Measurements from ENCODE around the gene SLC16A1. TPM values are rescaled to one million over a fixed set of nuclear protein-coding genes. Genes with fewer than 3 reads are reported as not detected.
A peak's percentile ranks its signal among the peaks of the same experiment; 100 is the strongest.
"Not testable (repeated sequence)": the region's sequence is repeated elsewhere in the genome, so short reads cannot be mapped to it uniquely, and the experiment has no call there.

Gene SLC16A1
- total RNA-seq, 2 donors from 2014 or later = 22.3 to 39.1 TPM

DNA sequence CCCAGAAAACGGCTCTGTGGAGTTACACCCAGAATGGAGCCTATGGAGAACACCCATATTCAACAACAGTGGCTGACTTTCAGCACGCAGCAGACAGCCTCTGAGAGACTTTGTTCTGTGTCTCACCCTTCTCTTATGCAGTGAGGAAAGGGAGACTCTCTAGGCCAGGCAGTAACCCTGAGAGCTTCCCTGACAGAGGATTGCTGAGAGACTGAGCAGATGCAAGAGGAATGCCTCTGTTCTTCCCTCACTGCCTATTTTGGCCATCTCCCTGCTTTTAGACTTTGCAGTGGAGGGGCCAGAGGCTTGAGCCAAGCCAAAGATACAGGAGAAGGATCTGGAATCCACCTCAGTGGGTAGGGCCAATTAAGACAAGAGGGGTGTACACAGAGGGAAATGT lies 41.8 kb upstream of the SLC16A1 start:
- H3K9me3 ChIP-seq = no peaks in the 10 kb centered on the region
- TF ChIP-seq, protein P1, sequence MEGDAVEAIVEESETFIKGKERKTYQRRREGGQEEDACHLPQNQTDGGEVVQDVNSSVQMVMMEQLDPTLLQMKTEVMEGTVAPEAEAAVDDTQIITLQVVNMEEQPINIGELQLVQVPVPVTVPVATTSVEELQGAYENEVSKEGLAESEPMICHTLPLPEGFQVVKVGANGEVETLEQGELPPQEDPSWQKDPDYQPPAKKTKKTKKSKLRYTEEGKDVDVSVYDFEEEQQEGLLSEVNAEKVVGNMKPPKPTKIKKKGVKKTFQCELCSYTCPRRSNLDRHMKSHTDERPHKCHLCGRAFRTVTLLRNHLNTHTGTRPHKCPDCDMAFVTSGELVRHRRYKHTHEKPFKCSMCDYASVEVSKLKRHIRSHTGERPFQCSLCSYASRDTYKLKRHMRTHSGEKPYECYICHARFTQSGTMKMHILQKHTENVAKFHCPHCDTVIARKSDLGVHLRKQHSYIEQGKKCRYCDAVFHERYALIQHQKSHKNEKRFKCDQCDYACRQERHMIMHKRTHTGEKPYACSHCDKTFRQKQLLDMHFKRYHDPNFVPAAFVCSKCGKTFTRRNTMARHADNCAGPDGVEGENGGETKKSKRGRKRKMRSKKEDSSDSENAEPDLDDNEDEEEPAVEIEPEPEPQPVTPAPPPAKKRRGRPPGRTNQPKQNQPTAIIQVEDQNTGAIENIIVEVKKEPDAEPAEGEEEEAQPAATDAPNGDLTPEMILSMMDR (IDR thresholded peaks at IDR 0.05) = no peak
- H3K36me3 ChIP-seq = no peaks in the 10 kb centered on the region
- H3K27me3 ChIP-seq (replicated peaks; ENCODE audit: insufficient read depth) = no peaks in the 10 kb centered on the region
- peaks cover 26 to 63% of the 10 kb centered on the region in 2 donors for H3K4me1 ChIP-seq (ENCODE audit: control insufficient read depth in 1 of 2, low read depth in 2 of 2)
- no peak overlapping the region for H3K4me3 ChIP-seq
- no peak for DNase-seq (ENCODE audit: low spot score)
- ATAC-seq (ENCODE audit: insufficient number of reproducible peaks, low FRiP score, low read depth) = no peak
- H3K27ac ChIP-seq = peak overlapping the region; percentile 66 to 73

DNA sequence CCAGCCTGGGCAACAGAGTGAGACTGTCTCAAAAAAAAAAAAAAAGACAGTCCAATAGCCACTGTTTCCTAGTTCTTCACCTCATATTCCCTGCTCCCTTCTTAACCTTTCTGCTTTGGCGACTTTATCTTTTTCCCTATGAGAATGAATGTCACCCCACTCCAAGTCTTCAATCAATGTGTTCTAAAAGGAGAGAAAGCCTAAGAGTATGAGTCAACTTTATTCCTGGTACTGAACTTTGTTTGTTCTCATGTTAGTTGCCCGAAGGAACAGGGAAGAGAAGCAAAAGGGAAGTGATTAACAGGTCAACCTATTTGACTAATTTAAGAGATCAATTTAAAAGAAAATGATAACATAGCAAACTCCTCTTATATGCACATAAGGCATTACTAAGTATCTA lies 39.9 kb upstream of the SLC16A1 start:
- Histone ChIP-seq H3K36me3 (no peaks in the 10 kb centered on the region), H3K9me3 (no peaks in the 10 kb centered on the region), H3K4me1 (ENCODE audit: control insufficient read depth in 1 of 2, low read depth in 2 of 2) (peaks cover 26 to 66% of the 10 kb centered on the region in 2 donors), H3K27me3 (replicated peaks; ENCODE audit: insufficient read depth) (no peaks in the 10 kb centered on the region), H3K4me3 (no peak overlapping the region), H3K27ac (peak overlapping the region; percentile 73 to 78)
- TF ChIP-seq, protein P1 (IDR thresholded peaks at IDR 0.05) = no peak
- DNase-seq (ENCODE audit: low spot score) (no peak), ATAC-seq (ENCODE audit: insufficient number of reproducible peaks, low FRiP score, low read depth) (peak; percentile 52)

DNA sequence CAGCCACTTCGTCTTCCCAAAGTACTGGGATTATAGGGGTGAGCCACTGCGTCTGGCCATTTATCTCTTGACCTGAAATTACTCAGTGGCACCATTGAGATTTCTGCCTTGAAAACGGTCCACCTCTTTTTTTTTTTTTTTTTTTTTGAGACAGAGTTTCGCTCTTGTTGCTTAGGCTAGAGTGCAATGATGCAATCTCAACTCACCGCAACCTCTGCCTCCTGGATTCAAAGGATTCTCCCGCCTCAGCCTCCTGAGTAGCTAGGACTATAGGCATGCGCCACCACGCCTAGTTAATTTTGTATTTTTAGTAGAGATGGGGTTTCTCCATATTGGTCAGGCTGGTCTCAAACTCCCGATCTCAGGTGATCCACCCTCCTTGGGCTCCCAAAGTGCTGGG lies 39.0 kb upstream of the SLC16A1 start:
- Histone ChIP-seq H3K4me1 (ENCODE audit: control insufficient read depth in 1 of 2, low read depth in 2 of 2) (peaks cover 26 to 66% of the 10 kb centered on the region in 2 donors), H3K27ac (peak overlapping the region; percentile 73 to 78)
- not testable (repeated sequence) for H3K36me3 ChIP-seq; H3K27me3 ChIP-seq (replicated peaks; ENCODE audit: insufficient read depth); ATAC-seq (ENCODE audit: insufficient number of reproducible peaks, low FRiP score, low read depth); H3K4me3 ChIP-seq; DNase-seq (ENCODE audit: low spot score); H3K9me3 ChIP-seq

DNA sequence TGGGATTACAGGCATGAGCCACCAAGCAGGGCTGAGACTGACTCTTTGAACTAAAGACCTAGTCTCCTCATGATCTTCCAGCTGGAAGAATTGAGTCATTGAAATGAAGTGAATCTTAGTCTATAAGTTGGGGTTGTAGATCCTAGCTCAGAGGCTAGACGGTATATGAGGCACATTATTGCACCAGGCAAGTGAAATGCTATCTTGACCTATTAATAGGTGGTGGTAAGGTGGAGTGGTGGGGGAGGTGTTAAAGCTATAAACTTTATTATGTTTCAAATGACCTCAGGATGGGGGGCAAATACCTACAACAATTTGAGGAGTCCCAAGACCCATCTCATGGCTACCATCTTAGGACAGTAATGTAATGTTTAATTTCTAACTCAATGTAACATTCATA lies 36.8 kb upstream of the SLC16A1 start:
- peaks cover 16 to 51% of the 10 kb centered on the region in 2 donors for H3K4me1 ChIP-seq (ENCODE audit: control insufficient read depth in 1 of 2, low read depth in 2 of 2)
- ATAC-seq (ENCODE audit: insufficient number of reproducible peaks, low FRiP score, low read depth) = no peak

DNA sequence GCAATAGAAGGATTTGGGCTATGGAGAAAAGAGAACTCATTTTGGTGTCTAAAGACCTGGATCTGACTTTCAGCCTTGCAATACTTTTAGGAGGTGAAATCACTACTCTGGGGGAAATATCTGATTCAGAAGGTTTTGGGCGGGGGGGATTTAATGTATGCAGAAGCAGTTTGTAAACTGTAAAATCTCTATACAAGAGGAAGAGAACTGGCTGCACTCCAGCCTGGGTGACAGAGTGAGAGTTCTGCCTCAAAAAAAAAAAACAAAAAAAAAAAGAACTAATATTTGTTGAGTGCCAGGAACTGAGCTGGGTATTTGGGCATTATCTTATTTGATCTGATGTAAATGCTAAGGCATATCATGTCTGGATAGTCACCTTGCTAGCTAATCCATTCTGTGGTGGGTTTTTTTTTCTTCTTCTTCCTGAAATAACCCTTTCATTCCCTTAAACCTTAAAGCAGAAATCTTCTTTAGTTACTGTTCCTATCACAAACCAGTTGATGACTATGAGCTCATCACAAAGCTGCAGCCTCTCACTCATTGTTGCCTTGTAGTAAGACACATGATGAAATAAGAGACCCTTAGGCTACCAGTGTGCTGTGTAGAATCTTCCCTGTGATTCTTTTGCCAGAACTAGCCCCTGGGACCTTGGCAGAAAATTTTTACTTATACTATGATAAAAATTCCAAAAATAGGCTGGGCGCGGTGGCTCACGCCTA lies 35.6 kb upstream of the SLC16A1 start:
- ATAC-seq (ENCODE audit: insufficient number of reproducible peaks, low FRiP score, low read depth) (no peak), DNase-seq (ENCODE audit: low spot score) (no peak)
- Histone ChIP-seq H3K36me3 (no peaks in the 10 kb centered on the region), H3K4me1 (ENCODE audit: control insufficient read depth in 1 of 2, low read depth in 2 of 2) (peaks cover 14 to 42% of the 10 kb centered on the region in 2 donors), H3K4me3 (no peak overlapping the region), H3K27me3 (replicated peaks; ENCODE audit: insufficient read depth) (no peaks in the 10 kb centered on the region), H3K9me3 (no peaks in the 10 kb centered on the region), H3K27ac (no peak overlapping the region)
- TF ChIP-seq, protein P1 (IDR thresholded peaks at IDR 0.05) = no peak

More for the DNA sequence above, 36.8 kb upstream of the SLC16A1 start:
- no peaks in the 10 kb centered on the region for H3K36me3 ChIP-seq
- no peaks in the 10 kb centered on the region for H3K27me3 ChIP-seq (replicated peaks; ENCODE audit: insufficient read depth)
- H3K9me3 ChIP-seq = no peaks in the 10 kb centered on the region
- no peak overlapping the region for H3K27ac ChIP-seq
- DNase-seq (ENCODE audit: low spot score) = no peak
- TF ChIP-seq, protein P1 (IDR thresholded peaks at IDR 0.05) = no peak
- no peak overlapping the region for H3K4me3 ChIP-seq

Measured in thoracic aorta (tissue), 2 donors.